ENCODE measurements around the gene PLA2G2D. TPM values are rescaled to one million over a fixed set of nuclear protein-coding genes. Genes with fewer than 3 reads are reported as not detected.

The PLA2G2D gene
- total and polyA plus RNA-seq, 2 of the 13 experiments (the other 11 are each of a cell fraction or from before 2014, with no cell fraction given): not detected

DNA sequence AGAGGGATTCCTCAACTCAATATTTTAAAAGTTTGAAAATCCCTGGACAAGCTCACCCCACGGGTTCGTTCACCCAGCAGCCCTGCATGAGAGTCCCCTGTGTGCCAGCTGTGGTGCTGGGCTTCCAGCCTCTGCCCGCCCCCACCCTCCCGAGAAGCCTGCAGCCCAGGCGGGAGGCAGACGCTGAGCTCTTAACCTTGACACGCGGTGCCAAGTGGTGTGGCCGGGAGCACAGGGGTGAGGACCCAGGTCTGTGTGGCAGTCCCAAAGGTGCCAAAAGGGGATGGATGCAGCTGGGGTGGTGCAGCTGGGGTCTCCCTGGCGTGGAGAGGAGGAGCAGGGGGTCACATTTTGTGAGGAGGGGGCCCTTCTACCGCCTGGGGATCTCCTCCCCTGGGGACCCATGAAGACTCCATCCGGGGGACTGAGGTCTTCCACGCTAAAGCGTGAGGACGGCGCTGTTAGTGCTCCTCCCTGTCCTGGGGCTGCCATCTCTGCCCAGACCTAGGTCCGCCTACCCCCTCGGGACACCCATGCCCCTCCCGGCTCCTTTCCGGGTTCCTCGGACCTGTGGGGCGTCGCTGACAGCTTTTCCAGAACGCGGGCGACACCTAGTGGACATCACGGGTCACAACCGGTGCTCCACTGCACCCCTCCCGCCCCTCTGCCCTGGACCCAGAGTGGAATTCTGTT, 32.7 kb upstream of the PLA2G2D start (continued):
- TF ChIP-seq, protein P1, sequence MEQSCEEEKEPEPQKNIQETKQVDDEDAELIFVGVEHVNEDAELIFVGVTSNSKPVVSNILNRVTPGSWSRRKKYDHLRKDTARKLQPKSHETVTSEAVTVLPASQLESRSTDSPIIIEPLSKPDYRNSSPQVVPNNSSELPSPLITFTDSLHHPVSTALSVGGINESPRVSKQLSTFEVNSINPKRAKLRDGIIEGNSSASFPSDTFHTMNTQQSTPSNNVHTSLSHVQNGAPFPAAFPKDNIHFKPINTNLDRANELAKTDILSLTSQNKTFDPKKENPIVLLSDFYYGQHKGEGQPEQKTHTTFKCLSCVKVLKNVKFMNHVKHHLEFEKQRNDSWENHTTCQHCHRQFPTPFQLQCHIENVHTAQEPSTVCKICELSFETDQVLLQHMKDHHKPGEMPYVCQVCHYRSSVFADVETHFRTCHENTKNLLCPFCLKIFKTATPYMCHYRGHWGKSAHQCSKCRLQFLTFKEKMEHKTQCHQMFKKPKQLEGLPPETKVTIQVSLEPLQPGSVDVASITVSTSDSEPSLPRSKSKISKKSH (CRISPR knock-in tag; IDR thresholded peaks at IDR 0.05; ENCODE audit: borderline replicate concordance): peak; percentile 40; the same call in 1 of the 2 replicates
- TF ChIP-seq GABPB1 (CRISPR knock-in tag; IDR thresholded peaks at IDR 0.05) (peak; percentile 61; the same call in 1 of the 2 replicates), POGZ (CRISPR knock-in tag; IDR thresholded peaks at IDR 0.05) (no peak), DMAP1 (CRISPR knock-in tag; IDR thresholded peaks at IDR 0.05) (no peak), ZNF225 (CRISPR knock-in tag; IDR thresholded peaks at IDR 0.05) (0 out of 2 replicates have a peak, but pooled peaks have one; percentile 20), ZNF629 (CRISPR knock-in tag; conservative IDR thresholded peaks at IDR 0.05) (no peak), ZNF652 (CRISPR knock-in tag; IDR thresholded peaks at IDR 0.05; ENCODE audit: borderline replicate concordance, low read depth) (no peak), KAT2B (IDR thresholded peaks at IDR 0.05; ENCODE audit: borderline replicate concordance, low read depth, low read length) (no peak), NFIC (IDR thresholded peaks at IDR 0.05; ENCODE audit: low read length) (no peak), NCOA2 (CRISPR knock-in tag; IDR thresholded peaks at IDR 0.05) (peak; percentile 32; the same call in 1 of the 2 replicates), ZBTB7B (CRISPR knock-in tag; IDR thresholded peaks at IDR 0.05) (no peak), MBD4 (IDR thresholded peaks at IDR 0.05; ENCODE audit: borderline replicate concordance, low read length) (no peak), TBX2 (CRISPR knock-in tag; IDR thresholded peaks at IDR 0.05; ENCODE audit: borderline replicate concordance) (peak; percentile 54; the same call in 1 of the 2 replicates), ISL2 (CRISPR knock-in tag; IDR thresholded peaks at IDR 0.05) (0 out of 2 replicates have a peak, but pooled peaks have one; percentile 21)
- TF ChIP-seq, protein P2, sequence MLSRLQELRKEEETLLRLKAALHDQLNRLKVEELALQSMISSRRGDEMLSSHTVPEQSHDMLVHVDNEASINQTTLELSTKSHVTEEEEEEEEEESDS (CRISPR knock-in tag; IDR thresholded peaks at IDR 0.05; ENCODE audit: borderline replicate concordance): no peak
- TF ChIP-seq, protein P3, sequence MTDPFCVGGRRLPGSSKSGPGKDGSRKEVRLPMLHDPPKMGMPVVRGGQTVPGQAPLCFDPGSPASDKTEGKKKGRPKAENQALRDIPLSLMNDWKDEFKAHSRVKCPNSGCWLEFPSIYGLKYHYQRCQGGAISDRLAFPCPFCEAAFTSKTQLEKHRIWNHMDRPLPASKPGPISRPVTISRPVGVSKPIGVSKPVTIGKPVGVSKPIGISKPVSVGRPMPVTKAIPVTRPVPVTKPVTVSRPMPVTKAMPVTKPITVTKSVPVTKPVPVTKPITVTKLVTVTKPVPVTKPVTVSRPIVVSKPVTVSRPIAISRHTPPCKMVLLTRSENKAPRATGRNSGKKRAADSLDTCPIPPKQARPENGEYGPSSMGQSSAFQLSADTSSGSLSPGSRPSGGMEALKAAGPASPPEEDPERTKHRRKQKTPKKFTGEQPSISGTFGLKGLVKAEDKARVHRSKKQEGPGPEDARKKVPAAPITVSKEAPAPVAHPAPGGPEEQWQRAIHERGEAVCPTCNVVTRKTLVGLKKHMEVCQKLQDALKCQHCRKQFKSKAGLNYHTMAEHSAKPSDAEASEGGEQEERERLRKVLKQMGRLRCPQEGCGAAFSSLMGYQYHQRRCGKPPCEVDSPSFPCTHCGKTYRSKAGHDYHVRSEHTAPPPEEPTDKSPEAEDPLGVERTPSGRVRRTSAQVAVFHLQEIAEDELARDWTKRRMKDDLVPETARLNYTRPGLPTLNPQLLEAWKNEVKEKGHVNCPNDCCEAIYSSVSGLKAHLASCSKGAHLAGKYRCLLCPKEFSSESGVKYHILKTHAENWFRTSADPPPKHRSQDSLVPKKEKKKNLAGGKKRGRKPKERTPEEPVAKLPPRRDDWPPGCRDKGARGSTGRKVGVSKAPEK (CRISPR knock-in tag; IDR thresholded peaks at IDR 0.05; ENCODE audit: borderline replicate concordance): no peak
- TF ChIP-seq, protein P4, sequence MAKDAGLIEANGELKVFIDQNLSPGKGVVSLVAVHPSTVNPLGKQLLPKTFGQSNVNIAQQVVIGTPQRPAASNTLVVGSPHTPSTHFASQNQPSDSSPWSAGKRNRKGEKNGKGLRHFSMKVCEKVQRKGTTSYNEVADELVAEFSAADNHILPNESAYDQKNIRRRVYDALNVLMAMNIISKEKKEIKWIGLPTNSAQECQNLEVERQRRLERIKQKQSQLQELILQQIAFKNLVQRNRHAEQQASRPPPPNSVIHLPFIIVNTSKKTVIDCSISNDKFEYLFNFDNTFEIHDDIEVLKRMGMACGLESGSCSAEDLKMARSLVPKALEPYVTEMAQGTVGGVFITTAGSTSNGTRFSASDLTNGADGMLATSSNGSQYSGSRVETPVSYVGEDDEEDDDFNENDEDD (CRISPR knock-in tag; IDR thresholded peaks at IDR 0.05; ENCODE audit: borderline replicate concordance): no peak
- TF ChIP-seq, protein P5, sequence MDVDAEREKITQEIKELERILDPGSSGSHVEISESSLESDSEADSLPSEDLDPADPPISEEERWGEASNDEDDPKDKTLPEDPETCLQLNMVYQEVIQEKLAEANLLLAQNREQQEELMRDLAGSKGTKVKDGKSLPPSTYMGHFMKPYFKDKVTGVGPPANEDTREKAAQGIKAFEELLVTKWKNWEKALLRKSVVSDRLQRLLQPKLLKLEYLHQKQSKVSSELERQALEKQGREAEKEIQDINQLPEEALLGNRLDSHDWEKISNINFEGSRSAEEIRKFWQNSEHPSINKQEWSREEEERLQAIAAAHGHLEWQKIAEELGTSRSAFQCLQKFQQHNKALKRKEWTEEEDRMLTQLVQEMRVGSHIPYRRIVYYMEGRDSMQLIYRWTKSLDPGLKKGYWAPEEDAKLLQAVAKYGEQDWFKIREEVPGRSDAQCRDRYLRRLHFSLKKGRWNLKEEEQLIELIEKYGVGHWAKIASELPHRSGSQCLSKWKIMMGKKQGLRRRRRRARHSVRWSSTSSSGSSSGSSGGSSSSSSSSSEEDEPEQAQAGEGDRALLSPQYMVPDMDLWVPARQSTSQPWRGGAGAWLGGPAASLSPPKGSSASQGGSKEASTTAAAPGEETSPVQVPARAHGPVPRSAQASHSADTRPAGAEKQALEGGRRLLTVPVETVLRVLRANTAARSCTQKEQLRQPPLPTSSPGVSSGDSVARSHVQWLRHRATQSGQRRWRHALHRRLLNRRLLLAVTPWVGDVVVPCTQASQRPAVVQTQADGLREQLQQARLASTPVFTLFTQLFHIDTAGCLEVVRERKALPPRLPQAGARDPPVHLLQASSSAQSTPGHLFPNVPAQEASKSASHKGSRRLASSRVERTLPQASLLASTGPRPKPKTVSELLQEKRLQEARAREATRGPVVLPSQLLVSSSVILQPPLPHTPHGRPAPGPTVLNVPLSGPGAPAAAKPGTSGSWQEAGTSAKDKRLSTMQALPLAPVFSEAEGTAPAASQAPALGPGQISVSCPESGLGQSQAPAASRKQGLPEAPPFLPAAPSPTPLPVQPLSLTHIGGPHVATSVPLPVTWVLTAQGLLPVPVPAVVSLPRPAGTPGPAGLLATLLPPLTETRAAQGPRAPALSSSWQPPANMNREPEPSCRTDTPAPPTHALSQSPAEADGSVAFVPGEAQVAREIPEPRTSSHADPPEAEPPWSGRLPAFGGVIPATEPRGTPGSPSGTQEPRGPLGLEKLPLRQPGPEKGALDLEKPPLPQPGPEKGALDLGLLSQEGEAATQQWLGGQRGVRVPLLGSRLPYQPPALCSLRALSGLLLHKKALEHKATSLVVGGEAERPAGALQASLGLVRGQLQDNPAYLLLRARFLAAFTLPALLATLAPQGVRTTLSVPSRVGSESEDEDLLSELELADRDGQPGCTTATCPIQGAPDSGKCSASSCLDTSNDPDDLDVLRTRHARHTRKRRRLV (CRISPR knock-in tag; IDR thresholded peaks at IDR 0.05): no peak
